Stimulated activated CD4-positive, alpha-beta T cell treated with anti-CD3 and anti-CD28 coated beads, Interleukin-1b, Interleukin-23, amount 100 ng/mL, for 4 hours (primary cell): Measurements from ENCODE around the gene CBS.
"Not testable (repeated sequence)": the region's sequence is repeated elsewhere in the genome, so short reads cannot be mapped to it uniquely, and the experiment has no call there.

ENCODE experiments used
- DNase-seq, 2 donors: peaks; one replicate each; pipeline ENCODE4 v3.0.0-alpha.2; 2020; ENCODE audit warnings: low read depth in 2 of 2

The CBS gene

GRCh38 chr21:43068065-43068464 lies 7.6 kb downstream of the CBS start:
- DNase-seq = not testable (repeated sequence)

GRCh38 chr21:43066690-43067089 lies 8.9 kb downstream of the CBS start:
- DNase-seq = not testable (repeated sequence)

- not testable (repeated sequence) for DNase-seq
Observed at GRCh38 chr21:43065991-43066390, 9.6 kb downstream of the CBS start.

GRCh38 chr21:43064265-43064917 lies 11.2 kb downstream of the CBS start:
- not testable (repeated sequence) for DNase-seq

GRCh38 chr21:43062955-43063664 lies 12.5 kb downstream of the CBS start:
- DNase-seq = not testable (repeated sequence)

GRCh38 chr21:43053112-43053511 lies 22.5 kb downstream of the CBS start:
- not testable (repeated sequence) for DNase-seq

GRCh38 chr21:43045876-43046821 lies 29.5 kb downstream of the CBS start:
- DNase-seq = not testable (repeated sequence)

GRCh38 chr21:43045165-43045875 lies 30.3 kb downstream of the CBS start:
- not testable (repeated sequence) for DNase-seq

- not testable (repeated sequence) for DNase-seq
Observed at GRCh38 chr21:43044547-43044946, 31.1 kb downstream of the CBS start.

- DNase-seq = not testable (repeated sequence)
Observed at GRCh38 chr21:43043291-43043690, 32.3 kb downstream of the CBS start.

- not testable (repeated sequence) for DNase-seq
Observed at GRCh38 chr21:43042169-43042568, 33.5 kb downstream of the CBS start.

GRCh38 chr21:43038659-43039044 lies 37.0 kb downstream of the CBS start:
- not testable (repeated sequence) for DNase-seq

- DNase-seq = not testable (repeated sequence)
Observed at GRCh38 chr21:43037918-43038658, 37.5 kb downstream of the CBS start.

GRCh38 chr21:43036889-43037288 lies 38.7 kb downstream of the CBS start:
- DNase-seq = not testable (repeated sequence)

- DNase-seq = no peak
Observed at GRCh38 chr21:43034826-43035225, 40.8 kb downstream of the CBS start.

GRCh38 chr21:43034101-43034500 lies 41.5 kb downstream of the CBS start:
- no peak for DNase-seq

GRCh38 chr21:43031121-43031619 lies 44.5 kb downstream of the CBS start:
- DNase-seq = no peak

- no peak for DNase-seq
Observed at GRCh38 chr21:43029785-43030184, 45.9 kb downstream of the CBS start.

GRCh38 chr21:43027846-43028731 lies 47.5 kb downstream of the CBS start:
- DNase-seq = no peak
